SW 1271 (cell line): ENCODE data around the gene LMAN2L.

Experiments
- DNase-seq, 2 experiments: peaks; one replicate each; lab custom pipeline; 2025; lab: John Stamatoyannopoulos, UW

Gene LMAN2L

GRCh38 chr2:96703021-96703751, 36.7 kb downstream of the LMAN2L start:
- no peak for DNase-seq

- DNase-seq = no peak
These were observed 37.6 kb downstream of the LMAN2L start for GRCh38 chr2:96702098-96702785.

- no peak for DNase-seq
These were observed 38.2 kb downstream of the LMAN2L start for GRCh38 chr2:96701636-96702035.

DNA sequence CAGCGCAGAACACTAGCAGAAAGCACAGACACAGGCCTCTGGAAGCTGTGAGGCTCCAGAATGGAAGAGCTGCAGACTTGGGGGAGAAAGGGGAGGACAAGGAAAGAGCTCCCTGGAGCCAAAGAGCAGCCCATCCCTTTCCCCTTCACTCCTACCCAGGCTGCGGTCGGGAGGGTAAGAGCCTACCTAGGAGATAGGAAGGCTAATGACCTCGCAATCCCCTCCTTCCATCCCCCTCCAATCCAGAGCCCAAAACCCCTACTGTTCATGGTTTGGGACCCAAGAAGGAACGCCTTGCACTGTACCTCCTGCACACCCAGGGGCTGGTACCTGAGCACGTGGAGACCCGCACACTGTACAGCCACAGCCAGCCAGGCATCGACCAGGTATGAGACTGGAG, 39.8 kb downstream of the LMAN2L start:
- DNase-seq = no peak

GRCh38 chr2:96699621-96700020, 40.2 kb downstream of the LMAN2L start:
- DNase-seq = no peak

GRCh38 chr2:96699021-96699420, 40.8 kb downstream of the LMAN2L start:
- no peak for DNase-seq

- no peak for DNase-seq
These were observed 41.5 kb downstream of the LMAN2L start for GRCh38 chr2:96698221-96698861.

- DNase-seq = no peak
These were observed 42.4 kb downstream of the LMAN2L start for GRCh38 chr2:96697476-96697875.

DNA sequence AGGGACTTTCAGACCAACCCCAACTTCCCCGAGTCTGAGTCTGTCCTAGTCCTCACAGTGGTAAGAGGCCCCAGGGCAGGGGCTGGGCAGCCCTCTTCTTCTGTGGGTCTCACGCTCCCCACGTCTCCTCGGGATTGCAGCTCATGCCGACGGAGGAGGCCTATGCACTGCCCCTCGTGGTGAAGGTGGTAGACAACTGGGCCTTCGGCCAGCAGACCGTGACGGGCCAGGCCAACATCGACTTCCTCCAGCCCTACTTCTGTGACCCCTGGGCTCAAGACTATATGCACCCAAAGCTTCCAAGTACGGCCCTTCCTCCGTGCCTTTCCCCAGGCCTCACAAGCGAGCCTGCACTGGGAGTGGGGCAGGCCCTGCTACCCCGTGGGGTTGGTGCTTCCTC, 44.3 kb downstream of the LMAN2L start:
- no peak for DNase-seq

DNA sequence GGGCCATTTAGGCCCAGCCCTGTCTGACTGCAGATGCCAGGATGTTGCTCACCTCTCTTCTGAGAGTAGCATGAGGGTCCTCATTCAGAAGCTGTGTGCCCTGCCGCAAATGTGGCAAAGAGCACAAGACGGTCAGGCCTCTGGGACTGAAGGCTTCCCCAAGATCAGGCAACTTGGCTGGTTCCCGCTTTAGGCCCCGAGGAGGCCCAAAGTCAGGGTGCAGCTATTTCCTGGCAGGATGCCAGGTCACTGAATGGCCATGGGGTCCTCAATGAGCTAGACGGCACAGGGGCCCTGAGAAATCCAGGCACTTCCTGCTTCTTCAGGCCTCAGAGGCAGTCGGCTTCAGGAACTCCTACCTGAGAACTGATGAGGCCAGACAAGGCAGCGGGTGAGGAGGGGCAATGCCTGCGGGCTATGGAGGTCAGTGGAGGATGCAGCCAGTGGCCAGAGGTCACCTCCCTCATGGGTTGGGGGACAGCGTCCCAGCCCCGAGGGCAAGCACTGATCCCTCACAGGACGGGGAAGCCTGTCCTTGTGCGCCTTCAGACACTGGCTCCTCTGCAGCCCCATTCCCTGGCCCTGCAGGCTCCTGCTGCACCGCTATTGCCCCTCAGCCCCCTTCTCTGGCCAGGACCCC, 44.9 kb downstream of the LMAN2L start:
- no peak for DNase-seq

GRCh38 chr2:96694279-96694678, 45.6 kb downstream of the LMAN2L start:
- DNase-seq = no peak

DNA sequence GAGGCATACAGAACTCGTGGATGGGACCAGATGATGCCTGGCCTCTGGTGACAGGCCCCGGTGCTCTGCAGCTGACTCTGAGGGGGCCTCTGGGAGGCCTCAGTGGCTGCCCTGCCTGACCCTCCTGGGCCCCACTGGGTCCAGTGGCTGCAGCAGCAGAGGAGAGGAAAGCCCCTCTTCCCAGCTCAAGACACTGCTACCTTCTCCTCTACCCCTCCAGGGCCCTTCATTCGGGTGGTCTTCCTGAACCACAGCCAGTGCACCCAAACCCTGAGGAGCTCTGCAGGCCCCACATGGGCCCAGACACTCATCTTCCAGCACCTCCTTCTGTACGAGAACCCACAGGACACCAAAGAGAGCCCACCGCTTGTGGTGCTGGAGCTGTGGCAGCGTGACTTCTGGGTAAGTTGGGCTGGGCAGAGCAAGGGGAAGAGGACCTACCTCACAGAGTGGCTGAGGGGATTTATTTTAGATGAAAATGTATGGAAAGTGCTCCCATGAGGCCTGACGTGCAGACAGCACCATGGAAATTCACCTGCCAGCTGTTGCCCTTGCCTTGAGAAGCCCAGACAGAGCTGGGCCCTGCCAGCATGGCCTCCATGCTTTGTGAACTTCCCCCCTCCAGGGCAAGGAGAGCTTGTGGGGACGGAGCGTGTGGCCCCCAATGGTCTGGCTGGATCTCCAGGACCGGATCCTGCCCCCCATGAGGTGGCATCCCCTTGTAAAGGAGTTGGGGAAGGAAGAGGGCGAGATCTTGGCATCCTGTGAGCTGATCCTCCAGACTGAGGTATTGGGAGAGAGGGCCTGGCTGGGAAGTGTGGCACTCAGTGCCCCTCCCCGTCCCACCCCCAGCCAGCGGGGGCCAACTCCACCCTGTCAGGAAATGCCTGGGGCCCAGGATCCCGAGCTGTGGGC, 46.3 kb downstream of the LMAN2L start:
- no peak for DNase-seq

DNA sequence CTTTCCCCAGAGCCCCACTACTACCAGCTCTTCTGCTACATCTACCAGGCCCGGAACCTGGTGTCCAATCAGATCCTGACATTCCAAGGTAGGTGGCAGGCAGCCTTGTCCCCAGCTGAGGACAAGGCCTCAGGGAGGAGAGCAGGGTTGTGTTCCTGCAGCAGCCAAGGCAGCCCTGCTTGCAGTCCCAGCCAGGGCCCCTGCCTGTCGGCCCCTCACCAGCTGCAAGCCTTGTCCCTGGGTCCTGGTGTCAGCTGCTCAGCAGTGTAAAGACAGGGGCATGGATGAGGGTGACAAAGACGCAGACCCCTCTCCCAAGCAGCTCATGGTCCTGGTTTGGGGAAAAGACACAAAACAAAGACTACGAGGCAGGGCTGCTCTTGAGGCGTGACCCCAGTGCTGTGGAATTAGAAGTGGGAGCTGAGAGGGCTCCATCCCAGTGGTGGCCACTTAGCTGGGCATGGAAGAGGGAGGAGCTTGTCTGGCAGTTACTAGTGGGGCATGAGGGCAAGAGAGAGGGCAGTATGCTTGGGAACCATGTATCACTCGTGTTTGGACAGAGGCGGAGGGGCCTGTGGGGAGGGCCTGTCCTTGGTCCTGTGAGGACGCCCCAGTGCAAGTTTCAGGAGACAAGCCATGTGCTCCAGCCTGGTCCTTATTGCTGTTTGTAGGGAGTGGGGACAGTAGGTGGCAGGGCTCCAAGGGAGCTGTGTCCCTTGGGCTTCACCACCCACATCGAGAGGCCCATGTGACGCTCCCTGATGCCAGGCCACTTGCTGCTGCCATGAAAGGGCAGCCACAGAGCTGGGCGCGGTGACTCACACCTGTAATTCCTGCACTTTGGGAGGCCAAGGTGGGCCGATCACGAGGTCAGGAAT, 47.5 kb downstream of the LMAN2L start:
- no peak for DNase-seq

DNA sequence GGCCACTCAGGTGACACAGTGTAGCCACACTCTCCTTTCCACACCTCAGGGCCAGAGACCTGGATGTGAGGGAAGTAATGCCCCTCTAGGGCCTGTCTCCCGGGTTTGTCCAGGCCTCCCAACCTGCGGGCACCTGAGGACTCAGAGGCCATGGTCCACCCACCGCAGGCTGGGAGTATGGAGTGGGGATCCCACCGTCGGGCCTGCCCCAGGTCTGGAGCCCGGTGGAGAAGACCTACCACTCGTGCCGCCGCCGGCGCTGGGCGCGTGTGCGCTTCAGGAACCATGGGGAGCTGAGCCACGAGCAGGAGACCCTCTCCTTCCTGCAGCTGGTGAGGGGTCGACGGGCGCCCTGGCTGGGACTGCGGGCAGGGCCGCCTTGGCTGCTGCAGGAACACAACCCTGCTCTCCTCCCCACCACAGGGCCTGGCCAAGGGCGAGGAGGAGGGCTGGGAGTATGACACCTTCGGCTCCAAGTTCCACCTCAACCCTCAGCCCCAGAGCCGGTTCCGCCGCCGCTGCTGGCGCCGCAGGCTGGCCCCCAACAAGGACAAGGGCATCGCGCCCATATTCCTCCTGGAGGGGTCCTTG, 48.7 kb downstream of the LMAN2L start:
- DNase-seq = no peak

DNA sequence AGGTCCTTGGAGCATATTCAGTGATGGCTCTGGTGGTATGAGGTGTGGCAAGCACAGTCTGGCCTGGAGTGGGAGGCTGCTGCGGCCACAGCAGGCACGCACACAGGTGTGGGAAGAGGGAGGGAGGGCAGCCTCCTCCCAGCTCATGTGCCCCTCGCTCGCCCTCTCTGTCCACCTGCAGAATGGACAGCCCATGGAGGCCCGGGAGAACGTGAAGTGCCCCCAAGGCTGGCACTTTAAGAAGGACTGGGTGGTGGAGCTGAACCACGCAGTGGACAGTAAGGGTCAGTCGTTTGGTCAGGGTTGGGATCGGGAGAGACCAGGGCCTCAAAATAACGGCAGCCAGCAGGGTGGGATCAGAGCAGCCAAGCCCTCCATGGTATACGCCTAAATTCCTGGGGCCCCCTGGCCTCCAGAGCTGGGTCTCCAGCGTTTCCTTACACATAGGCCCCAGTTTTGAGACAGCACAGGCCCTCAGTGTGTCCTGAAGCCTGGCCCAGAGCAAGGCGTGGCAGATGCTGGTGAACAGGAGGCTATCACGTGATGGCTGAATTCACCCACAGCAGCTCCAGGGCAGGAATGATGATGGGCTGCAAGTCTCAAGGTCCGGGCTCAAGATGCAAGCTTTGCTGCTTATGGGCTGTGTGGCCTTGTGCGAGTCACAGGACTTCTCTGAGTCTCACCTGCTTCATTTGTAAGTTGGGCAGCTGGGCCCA, 49.4 kb downstream of the LMAN2L start:
- no peak for DNase-seq

DNA sequence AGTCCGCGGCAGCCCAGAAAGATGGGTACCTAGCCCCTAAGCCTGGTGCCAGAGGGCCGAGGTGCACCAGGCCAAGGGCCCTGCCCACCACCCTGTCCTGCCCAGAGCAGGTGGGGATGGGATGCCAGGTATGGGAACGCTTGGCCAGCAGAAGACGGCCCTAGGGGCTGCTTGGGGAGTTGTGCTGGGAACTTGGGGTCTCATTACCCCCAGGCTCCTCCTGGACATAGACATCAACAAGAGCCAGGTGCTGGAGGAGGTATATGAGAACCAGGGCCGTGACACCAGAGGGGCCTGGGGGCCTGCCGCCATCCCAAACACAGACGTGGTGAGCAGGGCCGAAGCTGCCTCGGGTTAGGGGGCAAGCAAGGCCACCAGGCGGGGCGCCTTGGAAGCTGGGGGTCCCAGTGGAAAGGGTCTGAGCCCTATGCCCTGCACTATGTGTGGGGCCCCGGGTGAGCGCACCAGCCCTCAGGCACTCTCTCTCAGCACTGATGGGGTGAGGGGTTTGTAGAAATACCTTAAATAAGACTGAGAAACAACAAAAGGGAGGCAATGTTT, 50.4 kb downstream of the LMAN2L start:
- DNase-seq = no peak

DNA sequence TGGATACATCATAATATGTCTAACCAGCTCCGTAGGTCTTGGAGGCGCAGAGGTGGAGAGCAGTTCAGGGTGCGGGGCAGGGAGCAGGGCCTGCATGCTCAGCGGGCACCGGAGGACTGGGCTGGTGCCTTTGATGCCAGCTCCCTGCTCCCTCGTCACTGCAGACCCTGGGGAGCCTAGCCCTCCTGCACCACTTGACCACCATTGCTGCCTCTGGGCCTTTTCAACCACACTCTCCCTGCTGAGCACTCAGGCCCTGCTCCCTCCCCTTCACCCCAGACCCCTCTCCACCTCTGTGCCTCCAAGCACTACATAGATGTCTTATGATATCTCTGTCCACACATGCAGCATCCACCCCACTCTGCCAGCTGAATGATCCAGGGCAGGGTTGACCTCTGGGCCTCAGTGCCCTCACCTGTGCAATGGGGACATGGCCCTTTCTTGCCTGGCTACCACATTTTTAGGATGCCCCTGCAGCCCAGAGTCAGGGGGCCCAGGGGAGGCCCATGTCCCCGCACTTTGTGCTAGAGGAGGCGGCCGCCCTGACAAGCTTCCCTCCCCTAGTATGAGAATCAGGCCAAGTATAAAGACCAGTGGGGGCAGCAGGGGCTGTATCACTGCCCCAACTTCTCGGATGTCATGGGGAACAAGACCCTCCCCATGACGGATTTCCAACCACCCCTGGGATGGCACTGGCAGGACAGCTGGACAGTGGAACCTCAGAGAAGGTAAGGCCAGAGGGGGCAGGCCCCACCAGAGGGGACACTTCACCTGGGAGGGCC, 51.0 kb downstream of the LMAN2L start:
- no peak for DNase-seq
